ENCODE measurements around the gene NFE2L1. TPM values are rescaled to one million over a fixed set of nuclear protein-coding genes. Genes with fewer than 3 reads are reported as not detected.
A peak's percentile ranks its signal among the peaks of the same experiment; 100 is the strongest.

NFE2L1 gene
- total RNA-seq, 1 donor from 2014 or later, result 445 TPM

DNA sequence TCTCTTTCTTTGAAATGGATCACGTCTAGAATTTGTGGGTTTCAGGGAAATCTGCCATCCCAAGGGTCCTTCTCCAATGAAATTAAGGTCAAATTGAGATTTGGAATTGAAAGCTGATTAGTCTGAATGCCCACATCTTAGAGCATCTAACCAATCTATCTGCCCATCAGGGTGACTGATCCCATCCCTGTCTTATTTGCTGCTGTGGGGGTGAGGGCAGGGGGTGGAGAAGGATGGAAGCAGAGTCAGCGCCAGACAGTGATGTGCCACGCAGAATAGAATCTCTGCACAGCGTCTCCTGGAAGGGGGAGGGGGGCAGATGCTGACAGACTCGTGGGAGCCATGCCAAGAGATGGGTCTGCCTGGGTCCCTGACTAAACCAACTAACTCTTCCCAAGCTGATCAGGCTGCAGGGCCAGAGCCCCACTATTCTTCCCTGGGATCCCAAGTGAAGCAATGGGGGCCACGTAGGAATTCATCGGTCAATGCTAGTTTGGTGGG, 45.2 kb upstream of the NFE2L1 start:
- H3K4me3 Mint-ChIP-seq (ENCODE audit: unreplicated experiment), result no peak overlapping the region
- no peak for DNase-seq (ENCODE audit: low spot score)
- H3K36me3 Mint-ChIP-seq (ENCODE audit: low read depth), result no peaks in the 10 kb centered on the region
- H3K27me3 Mint-ChIP-seq (ENCODE audit: low read depth), result no peaks in the 10 kb centered on the region
- TF ChIP-seq CTCF (IDR thresholded peaks at IDR 0.05), result no peak
- peaks cover 26% of the 10 kb centered on the region for H3K4me1 Mint-ChIP-seq (ENCODE audit: low read depth)
- peak overlapping the region; percentile 89 for H3K27ac Mint-ChIP-seq (ENCODE audit: unreplicated experiment)
- H3K9me3 Mint-ChIP-seq (ENCODE audit: low read depth), result no peaks in the 10 kb centered on the region

DNA sequence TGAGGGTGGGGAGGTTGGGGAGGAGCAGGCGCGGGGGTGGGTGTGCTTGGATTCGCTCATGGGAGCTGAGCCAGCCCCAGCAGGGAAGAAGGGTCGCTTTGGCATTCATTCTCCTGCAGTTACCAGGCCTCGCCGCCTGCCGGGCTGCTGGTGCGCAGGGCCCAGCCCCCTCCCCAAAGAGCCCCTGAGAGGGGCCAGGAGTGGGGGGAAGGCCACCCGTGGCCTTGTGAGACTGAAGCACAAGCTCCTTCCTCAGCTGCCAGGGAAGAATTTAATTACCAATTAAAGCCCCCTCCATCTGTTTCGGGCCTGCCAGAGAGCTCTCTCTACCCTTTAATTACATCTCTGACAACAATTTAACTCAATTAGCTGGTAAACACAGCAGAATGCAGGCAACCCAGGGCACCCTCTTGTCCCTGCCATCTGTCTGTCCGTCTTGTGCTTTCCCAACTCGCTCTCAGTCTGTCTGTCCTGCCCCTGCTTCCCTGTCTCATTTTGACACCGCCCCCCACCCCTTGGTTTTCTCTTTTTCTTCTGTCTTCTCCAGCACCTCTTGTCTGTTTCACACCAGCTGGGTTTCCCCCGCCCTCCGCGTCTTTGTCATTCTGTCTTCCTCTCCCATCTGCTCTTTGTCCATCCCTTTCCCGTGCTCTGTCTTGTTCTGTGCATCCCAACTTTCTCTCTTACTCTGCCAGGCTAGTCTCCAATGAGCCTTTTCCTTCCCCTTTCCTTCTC, 44.6 kb upstream of the NFE2L1 start:
- peak; percentile 8 for TF ChIP-seq CTCF (IDR thresholded peaks at IDR 0.05)
- Mint-ChIP-seq H3K9me3 (ENCODE audit: low read depth) (no peaks in the 10 kb centered on the region), H3K4me1 (ENCODE audit: low read depth) (peaks cover 26% of the 10 kb centered on the region), H3K4me3 (ENCODE audit: unreplicated experiment) (no peak overlapping the region), H3K36me3 (ENCODE audit: low read depth) (no peaks in the 10 kb centered on the region), H3K27me3 (ENCODE audit: low read depth) (no peaks in the 10 kb centered on the region), H3K27ac (ENCODE audit: unreplicated experiment) (peak overlapping the region; percentile 89)
- no peak for DNase-seq (ENCODE audit: low spot score)

DNA sequence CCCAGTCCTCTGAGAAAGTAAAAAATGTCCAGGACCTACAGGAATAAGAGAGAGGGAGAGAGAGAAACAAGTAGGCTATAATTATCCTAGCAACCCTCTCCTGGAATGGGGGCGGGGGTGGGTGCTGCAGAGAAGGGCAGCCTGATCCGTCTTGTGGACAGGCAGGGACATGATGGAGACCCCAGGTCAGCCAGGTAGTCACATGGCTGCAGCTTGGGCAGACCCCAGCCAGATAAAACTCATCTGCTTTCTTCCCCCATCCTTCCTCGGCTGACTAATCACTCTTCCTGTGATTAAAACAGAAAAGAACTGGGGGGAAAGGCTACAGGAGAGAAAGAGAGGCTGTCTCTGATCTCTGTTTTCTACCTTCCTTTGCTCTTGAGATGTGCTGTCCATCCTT, 43.2 kb upstream of the NFE2L1 start:
- peaks cover 26% of the 10 kb centered on the region for H3K4me1 Mint-ChIP-seq (ENCODE audit: low read depth)
- H3K27ac Mint-ChIP-seq (ENCODE audit: unreplicated experiment), result no peak overlapping the region
- no peak overlapping the region for H3K4me3 Mint-ChIP-seq (ENCODE audit: unreplicated experiment)
- no peaks in the 10 kb centered on the region for H3K27me3 Mint-ChIP-seq (ENCODE audit: low read depth)
- no peaks in the 10 kb centered on the region for H3K9me3 Mint-ChIP-seq (ENCODE audit: low read depth)
- no peak for DNase-seq (ENCODE audit: low spot score)
- no peaks in the 10 kb centered on the region for H3K36me3 Mint-ChIP-seq (ENCODE audit: low read depth)
- no peak for TF ChIP-seq CTCF (IDR thresholded peaks at IDR 0.05)

DNA sequence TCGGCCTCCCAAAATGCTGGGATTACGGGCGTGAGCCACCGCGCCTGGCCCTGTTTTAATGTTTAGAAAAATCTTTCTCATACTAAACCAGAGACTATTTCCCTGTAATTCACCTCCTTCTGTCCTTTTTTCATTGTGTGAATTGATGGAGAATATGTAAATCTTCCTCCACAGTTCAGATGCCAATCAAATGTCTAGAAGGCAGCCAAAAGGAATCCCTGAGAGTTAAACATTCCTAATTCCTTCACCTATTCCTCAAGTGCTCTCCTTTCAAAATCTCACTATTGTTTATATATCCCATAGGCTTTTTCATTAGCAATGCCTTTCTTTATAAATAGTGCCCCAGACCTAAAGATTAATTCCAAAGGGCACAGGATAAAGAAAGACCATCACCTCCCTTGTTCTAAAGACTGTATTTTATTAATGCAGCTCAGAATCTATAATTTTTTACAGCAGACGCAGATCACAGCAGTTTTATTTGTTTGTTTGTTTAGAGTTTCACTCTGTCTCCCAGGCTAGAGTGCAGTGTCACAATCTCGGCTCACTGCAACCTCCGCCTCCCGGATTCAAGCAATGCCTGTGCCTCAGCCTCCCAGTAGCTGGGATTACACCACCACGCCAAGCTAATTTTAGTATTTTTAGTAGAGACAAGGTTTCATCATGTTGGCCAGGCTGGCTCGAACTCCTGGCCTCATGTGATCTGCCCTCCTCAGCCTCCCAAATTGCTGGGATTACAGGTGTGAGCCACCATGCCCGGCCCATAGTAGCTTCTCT, 41.0 kb upstream of the NFE2L1 start:
- TF ChIP-seq CTCF (IDR thresholded peaks at IDR 0.05), result no peak
- Mint-ChIP-seq H3K4me1 (ENCODE audit: low read depth) (peaks cover 35% of the 10 kb centered on the region), H3K9me3 (ENCODE audit: low read depth) (no peaks in the 10 kb centered on the region), H3K4me3 (ENCODE audit: unreplicated experiment) (no peak overlapping the region), H3K27me3 (ENCODE audit: low read depth) (no peaks in the 10 kb centered on the region), H3K27ac (ENCODE audit: unreplicated experiment) (no peak overlapping the region), H3K36me3 (ENCODE audit: low read depth) (no peaks in the 10 kb centered on the region)
- no peak for DNase-seq (ENCODE audit: low spot score)

- no peak for TF ChIP-seq CTCF (IDR thresholded peaks at IDR 0.05)
- Mint-ChIP-seq H3K36me3 (ENCODE audit: low read depth) (no peaks in the 10 kb centered on the region), H3K4me1 (ENCODE audit: low read depth) (peaks cover 17% of the 10 kb centered on the region), H3K9me3 (ENCODE audit: low read depth) (no peaks in the 10 kb centered on the region), H3K4me3 (ENCODE audit: unreplicated experiment) (no peak overlapping the region), H3K27ac (ENCODE audit: unreplicated experiment) (no peak overlapping the region), H3K27me3 (ENCODE audit: low read depth) (peaks cover 6% of the 10 kb centered on the region)
- DNase-seq (ENCODE audit: low spot score), result no peak
Observed at GRCh38 chr17:48010193-48010592, 38.0 kb upstream of the NFE2L1 start.
